Measurements from ENCODE around the gene ADAM12. TPM values are rescaled to one million over a fixed set of nuclear protein-coding genes. Genes with fewer than 3 reads are reported as not detected.

Gene ADAM12
- total RNA-seq, 1 experiment from 2014 or later = not detected

- no peak for TF ChIP-seq CTCF (IDR thresholded peaks at IDR 0.05 in 2 of 3, conservative IDR thresholded peaks at IDR 0.05 in 1 of 3; ENCODE audit: borderline replicate concordance in 1 of 3, insufficient read depth in 1 of 3, low read depth in 2 of 3, low read length in 2 of 3)
- no peak for TF ChIP-seq JUND (IDR thresholded peaks at IDR 0.05)
- TF ChIP-seq SRF (IDR thresholded peaks at IDR 0.05; ENCODE audit: low read depth) = no peak
- TF ChIP-seq CBX3 (IDR thresholded peaks at IDR 0.05; ENCODE audit: low read depth) = no peak
- TF ChIP-seq ELF1 (IDR thresholded peaks at IDR 0.05; ENCODE audit: borderline replicate concordance, low read depth) = no peak
- TF ChIP-seq FOSL1 (IDR thresholded peaks at IDR 0.05; ENCODE audit: low read depth) = no peak
These were observed 145.6 kb downstream of the ADAM12 start (continued) for GRCh38 chr10:126242397-126243260.

DNA sequence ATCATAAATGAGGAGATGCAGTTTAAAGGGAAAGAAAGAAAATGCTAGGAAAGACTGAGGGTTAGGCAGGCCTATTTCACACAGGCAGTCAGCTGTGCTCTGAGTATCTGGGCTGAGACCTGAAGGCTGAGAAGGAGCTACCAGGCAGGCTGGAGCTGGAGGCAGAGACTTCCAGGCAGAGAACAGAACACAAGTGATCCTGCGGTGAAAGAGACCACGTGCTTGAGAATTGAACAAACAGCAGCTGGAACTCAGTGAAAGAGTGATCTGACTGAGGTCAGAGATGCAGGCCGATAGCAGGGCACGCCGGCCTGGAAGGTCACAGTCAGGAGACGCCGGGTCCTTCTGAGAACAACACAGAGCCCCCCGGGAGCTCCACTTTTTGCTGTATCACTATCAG lies 147.8 kb downstream of the ADAM12 start:
- ChIA-PET RAD21 (ENCODE audit: low non-redundant PET in 1 of 2, low total read pairs in 2 of 2, uncharacterized antibody in 2 of 2, unreplicated experiment in 2 of 2) (no interaction called here), POLR2A (no interaction called here), CTCF (no interaction called here)
- H3K9me3 ChIP-seq (ENCODE audit: control insufficient read depth in 1 of 2, insufficient read depth in 1 of 2, low read depth in 1 of 2, low read length in 2 of 2) = no peaks in the 10 kb centered on the region
- H2AFZ ChIP-seq (ENCODE audit: low read depth, low read length, poor library complexity, severe bottlenecking) = no peak overlapping the region
- no peak for DNase-seq (ENCODE audit: low read depth, low spot score)
- no peaks in the 10 kb centered on the region for H3K4me1 ChIP-seq (ENCODE audit: control insufficient read depth in 1 of 2, insufficient read depth in 2 of 2, low read length in 2 of 2)
- BruUV-seq (replicated peaks) = no TSS peak
- H3K27ac ChIP-seq (ENCODE audit: low read depth, low read length) = no peak overlapping the region
- no peak overlapping the region for H3K4me2 ChIP-seq (ENCODE audit: low read length)
- H3K9ac ChIP-seq (ENCODE audit: low read length) = no peak overlapping the region
- TF ChIP-seq EZH2phosphoT487 (IDR thresholded peaks at IDR 0.05; ENCODE audit: borderline replicate concordance) (no peak), ZNF274 (IDR thresholded peaks at IDR 0.05; ENCODE audit: low read depth, low read length) (no peak)
- intact Hi-C loops (cut with micrococcal nuclease) = no loop called here
- no peaks in the 10 kb centered on the region for H3K36me3 ChIP-seq (ENCODE audit: control insufficient read depth in 1 of 2, insufficient read depth in 2 of 2, low read length in 2 of 2)
- H3K79me2 ChIP-seq (ENCODE audit: insufficient read depth, low read length) = no peaks in the 10 kb centered on the region
- peaks cover 36% of the 10 kb centered on the region; the same call in 1 of the 2 replicates for H3K27me3 ChIP-seq (ENCODE audit: insufficient read depth, low read length)
- H3K9me2 ChIP-seq (ENCODE audit: insufficient read depth) = no peaks in the 10 kb centered on the region
- no peak overlapping the region for H3K4me3 ChIP-seq (replicated peaks in 1 of 2; ENCODE audit: low read depth in 1 of 2, low read length in 2 of 2)
- H4K20me1 ChIP-seq (ENCODE audit: insufficient read depth) = no peaks in the 10 kb centered on the region
- ATAC-seq = no peak
